Keratinocyte (primary cell): ENCODE results near the gene RPS15A. TPM values are rescaled to one million over a fixed set of nuclear protein-coding genes. Genes with fewer than 3 reads are reported as not detected.

Experiments
- DNase-seq: peaks from one replicate; pipeline ENCODE4 v3.0.0-alpha.2; 2011; ENCODE audit warnings: low read depth, missing footprints, low spot score
- FAIRE-seq: peaks from 2 replicates; lab custom pipeline; 2011; peaks lifted over from hg19 to GRCh38; lab: Jason Lieb, UNC
- H2AFZ ChIP-seq: 2 replicates; pipeline ENCODE4 v1.6.0; 2012; ENCODE audit warnings: low read length, control low read depth, inconsistent platforms; ENCODE audit not compliant: control insufficient read depth
- H3K27ac ChIP-seq: 2 replicates; pipeline ENCODE4 v1.5.1; 2011; ENCODE audit warnings: low read length; ENCODE audit not compliant: control insufficient read depth, insufficient read depth
- H3K27me3 ChIP-seq: 3 replicates; pipeline ENCODE4 v1.6.0; 2011; ENCODE audit warnings: low read length; ENCODE audit not compliant: control insufficient read depth, insufficient read depth; ENCODE audit errors: extremely low read depth
- H3K36me3 ChIP-seq, 2 experiments: 2 replicates in 1 of 2; 3 replicates in 1 of 2; pipeline ENCODE4 v1.5.1; 2011; ENCODE audit warnings: low read length in 2 of 2, mild to moderate bottlenecking in 1 of 2; ENCODE audit not compliant: control insufficient read depth in 2 of 2, insufficient read depth in 2 of 2; ENCODE audit errors: extremely low read depth in 1 of 2
- H3K4me1 ChIP-seq: 3 replicates; pipeline ENCODE4 v1.5.1; 2011; ENCODE audit warnings: low read length; ENCODE audit not compliant: control insufficient read depth, insufficient read depth; ENCODE audit errors: extremely low read depth
- H3K4me2 ChIP-seq: 3 replicates; pipeline ENCODE4 v1.6.0; 2011; ENCODE audit warnings: low read depth, low read length; ENCODE audit not compliant: control insufficient read depth, insufficient read depth; ENCODE audit errors: extremely low read depth
- H3K4me3 ChIP-seq, 3 experiments: fragments of 200-600 bp in 1 of 3; sonication (generic) in 1 of 3; 2 replicates in 2 of 3; 3 replicates in 1 of 3; pipeline ENCODE4 v1.5.1; 2011 to 2016; ENCODE audit warnings: low read length in 3 of 3, mild to moderate bottlenecking in 3 of 3, control low read depth in 2 of 3, inconsistent platforms in 1 of 3, low read depth in 1 of 3, mixed read lengths in 1 of 3, mixed run types in 1 of 3, moderate library complexity in 1 of 3; ENCODE audit not compliant: control insufficient read depth in 2 of 3, insufficient read depth in 2 of 3; ENCODE audit errors: extremely low read depth in 1 of 3
- H3K79me2 ChIP-seq: 2 replicates; pipeline ENCODE4 v1.6.0; 2012; ENCODE audit warnings: low read length; ENCODE audit not compliant: control insufficient read depth, insufficient read depth
- H3K9ac ChIP-seq: 3 replicates; pipeline ENCODE4 v1.6.0; 2011; ENCODE audit warnings: low read length; ENCODE audit not compliant: control insufficient read depth, insufficient read depth; ENCODE audit errors: extremely low read depth
- H3K9me1 ChIP-seq: 3 replicates; pipeline ENCODE4 v1.6.0; 2011; ENCODE audit warnings: low read length; ENCODE audit not compliant: control insufficient read depth, insufficient read depth; ENCODE audit errors: extremely low read depth
- H3K9me3 ChIP-seq: 2 replicates; pipeline ENCODE4 v1.5.1; 2012; ENCODE audit warnings: low read depth, low read length; ENCODE audit not compliant: control insufficient read depth
- H4K20me1 ChIP-seq: 3 replicates; pipeline ENCODE4 v1.6.0; 2011; ENCODE audit warnings: low read length; ENCODE audit not compliant: control insufficient read depth, insufficient read depth; ENCODE audit errors: extremely low read depth
- EZH2 ChIP-seq: IDR thresholded peaks from one replicate; pipeline ENCODE4 v1.6.1; 2012; ENCODE audit warnings: inconsistent platforms, mild to moderate bottlenecking, low read length, moderate library complexity
- dilution Hi-C: fragments of 300-500 bp; cut with MboI; formaldehyde crosslinking; loops from one replicate; pipeline ENCODE4 v1.7.0; 2020; ENCODE audit warnings: low sequenced_read_pairs; ENCODE audit not compliant: extremely low pct_ligation_motif_present
- polyA plus RNA-seq, 5 experiments: library from polyadenylated mRNA; depleted of rRNA in 3 of 5; stranded (reverse) in 3 of 5; stranded (forward) in 1 of 5; unstranded in 1 of 5; fragments of >200 nt; gene quantifications; 1 replicate in 1 of 5; 2 replicates in 3 of 5; 3 replicates in 1 of 5; pipeline versions ENCODE4 v1.2.1 to v1.2.3, GENCODE V29; 2011 to 2012; ENCODE audit warnings: missing spikeins in 2 of 5, low read depth in 1 of 5, low replicate concordance in 1 of 5
- TF ChIP-seq, protein P1 (sequence below), 3 experiments: IDR thresholded peaks in 1 of 3; conservative IDR thresholded peaks in 1 of 3; optimal IDR thresholded peaks in 1 of 3; 2 replicates in 2 of 3; 3 replicates in 1 of 3; pipeline versions ENCODE3 to v1.5.1; 2011; ENCODE audit warnings: low read length in 3 of 3, mild to moderate bottlenecking in 3 of 3, moderate library complexity in 2 of 3, control low read depth in 1 of 3, inconsistent platforms in 1 of 3; ENCODE audit not compliant: insufficient read depth in 2 of 3; ENCODE audit errors: extremely low read depth in 1 of 3

RPS15A gene
- polyA plus RNA-seq, 1 donor (not counting 4 experiments of a cell fraction or from before 2014, with no cell fraction given), result 4,116 TPM

DNA sequence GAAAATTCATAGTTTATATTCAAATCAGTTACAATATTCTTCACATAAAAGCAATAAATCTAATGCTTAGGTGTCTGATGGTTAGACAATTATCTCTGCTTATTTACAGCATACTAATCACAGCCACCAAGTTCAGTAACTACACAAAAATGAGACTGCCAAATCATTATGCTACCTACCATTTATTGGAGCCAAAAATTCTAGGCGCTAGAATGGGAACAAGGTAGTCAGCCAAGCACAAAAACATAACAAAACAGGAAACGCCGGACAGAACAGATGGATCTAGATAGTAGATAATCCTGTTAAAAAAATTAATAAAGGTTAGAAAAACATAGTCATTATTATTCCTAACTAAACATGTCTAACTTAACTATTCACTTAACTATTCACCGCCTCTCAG is 7.6 kb upstream of the RPS15A start:
- Histone ChIP-seq H3K27me3 (no peaks in the 10 kb centered on the region), H4K20me1 (peaks cover 5% of the 10 kb centered on the region), H3K9me1 (no peaks in the 10 kb centered on the region), H3K4me3 (no peak overlapping the region), H2AFZ (no peak overlapping the region), H3K36me3 (peaks cover 11 to 25% of the 10 kb centered on the region in 2 experiments), H3K9ac (no peak overlapping the region), H3K4me2 (no peak overlapping the region), H3K4me1 (peaks cover 21% of the 10 kb centered on the region), H3K9me3 (no peaks in the 10 kb centered on the region), H3K79me2 (peaks cover 62% of the 10 kb centered on the region), H3K27ac (no peak overlapping the region)
- dilution Hi-C loops, result no loop called here
- DNase-seq (no peak), FAIRE-seq (no peak)
- TF ChIP-seq, protein P1, sequence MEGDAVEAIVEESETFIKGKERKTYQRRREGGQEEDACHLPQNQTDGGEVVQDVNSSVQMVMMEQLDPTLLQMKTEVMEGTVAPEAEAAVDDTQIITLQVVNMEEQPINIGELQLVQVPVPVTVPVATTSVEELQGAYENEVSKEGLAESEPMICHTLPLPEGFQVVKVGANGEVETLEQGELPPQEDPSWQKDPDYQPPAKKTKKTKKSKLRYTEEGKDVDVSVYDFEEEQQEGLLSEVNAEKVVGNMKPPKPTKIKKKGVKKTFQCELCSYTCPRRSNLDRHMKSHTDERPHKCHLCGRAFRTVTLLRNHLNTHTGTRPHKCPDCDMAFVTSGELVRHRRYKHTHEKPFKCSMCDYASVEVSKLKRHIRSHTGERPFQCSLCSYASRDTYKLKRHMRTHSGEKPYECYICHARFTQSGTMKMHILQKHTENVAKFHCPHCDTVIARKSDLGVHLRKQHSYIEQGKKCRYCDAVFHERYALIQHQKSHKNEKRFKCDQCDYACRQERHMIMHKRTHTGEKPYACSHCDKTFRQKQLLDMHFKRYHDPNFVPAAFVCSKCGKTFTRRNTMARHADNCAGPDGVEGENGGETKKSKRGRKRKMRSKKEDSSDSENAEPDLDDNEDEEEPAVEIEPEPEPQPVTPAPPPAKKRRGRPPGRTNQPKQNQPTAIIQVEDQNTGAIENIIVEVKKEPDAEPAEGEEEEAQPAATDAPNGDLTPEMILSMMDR (optimal IDR thresholded peaks at IDR 0.05 in 1 of 3, IDR thresholded peaks at IDR 0.05 in 1 of 3, conservative IDR thresholded peaks at IDR 0.05 in 1 of 3; ENCODE audit: extremely low read depth in 1 of 3, insufficient read depth in 2 of 3, low read length in 3 of 3), result no peak
- no peak for TF ChIP-seq EZH2

DNA sequence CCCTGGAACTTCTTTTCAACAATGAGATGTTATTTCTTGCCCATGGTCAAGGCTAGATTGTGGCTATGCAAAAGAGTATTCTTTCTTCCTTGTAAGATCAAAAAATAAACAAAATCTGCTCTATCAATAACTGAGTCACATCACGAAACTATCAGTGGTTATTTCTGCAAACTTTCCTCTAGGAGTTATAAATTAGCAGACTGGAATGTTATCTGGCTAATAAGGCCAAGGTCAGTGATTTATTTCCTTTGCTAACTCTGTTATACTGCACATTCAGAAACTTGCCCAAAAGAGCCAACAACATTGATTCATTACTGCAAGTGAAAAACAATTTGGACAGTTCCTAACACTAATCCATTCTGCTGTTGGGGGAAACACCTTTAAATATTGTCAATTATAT is 6.2 kb upstream of the RPS15A start:
- FAIRE-seq, result no peak
- no peak for TF ChIP-seq EZH2
- TF ChIP-seq, protein P1 (optimal IDR thresholded peaks at IDR 0.05 in 1 of 3, IDR thresholded peaks at IDR 0.05 in 1 of 3, conservative IDR thresholded peaks at IDR 0.05 in 1 of 3; ENCODE audit: extremely low read depth in 1 of 3, insufficient read depth in 2 of 3, low read length in 3 of 3), result no peak
- H3K27me3 ChIP-seq, result no peaks in the 10 kb centered on the region
- DNase-seq, result no peak
- no peak overlapping the region for H3K27ac ChIP-seq
- no peak overlapping the region for H3K4me2 ChIP-seq
- no peak overlapping the region for H3K9ac ChIP-seq
- no peak overlapping the region for H3K4me3 ChIP-seq
- dilution Hi-C loops, result no loop called here
- peaks cover 17% of the 10 kb centered on the region for H3K4me1 ChIP-seq
- peaks cover 13 to 25% of the 10 kb centered on the region in 2 experiments for H3K36me3 ChIP-seq
- no peaks in the 10 kb centered on the region for H3K9me3 ChIP-seq
- H3K79me2 ChIP-seq, result peaks cover 63% of the 10 kb centered on the region
- no peak overlapping the region for H2AFZ ChIP-seq
- peaks cover 5% of the 10 kb centered on the region for H4K20me1 ChIP-seq
- no peaks in the 10 kb centered on the region for H3K9me1 ChIP-seq
